GM12801 (cell line): ENCODE data around the gene MALL.

ENCODE experiments used
- CTCF ChIP-seq: IDR thresholded peaks from one replicate; pipeline ENCODE4 v1.5.1; 2011; ENCODE audit warnings: control low read depth; ENCODE audit not compliant: insufficient read length; ENCODE audit errors: extremely low read depth

MALL gene

GRCh38 chr2:110126086-110126773 is 10.6 kb upstream of the MALL start:
- TF ChIP-seq CTCF = no peak

- TF ChIP-seq CTCF = no peak
Measured at GRCh38 chr2:110124939-110125691, 9.5 kb upstream of the MALL start.

GRCh38 chr2:110124038-110124825 is 8.6 kb upstream of the MALL start:
- no peak for TF ChIP-seq CTCF

GRCh38 chr2:110121592-110121991 is 6.0 kb upstream of the MALL start:
- TF ChIP-seq CTCF = no peak

- TF ChIP-seq CTCF = no peak
Measured at GRCh38 chr2:110121052-110121334, 5.4 kb upstream of the MALL start.

- no peak for TF ChIP-seq CTCF
Measured at GRCh38 chr2:110120171-110121051, 4.8 kb upstream of the MALL start.
